Right atrium auricular region (tissue), 2 donors: ENCODE results near the gene RPRD2. TPM values are rescaled to one million over a fixed set of nuclear protein-coding genes. Genes with fewer than 3 reads are reported as not detected.
"Not testable (repeated sequence)": the region's sequence is repeated elsewhere in the genome, so short reads cannot be mapped to it uniquely, and the experiment has no call there.

Source experiments
- DNase-seq: peaks from one replicate; pipeline ENCODE4 v3.0.0-alpha.2; 2019; ENCODE audit warnings: low spot score
- H3K27ac ChIP-seq, 2 donors: fragments of 200-600 bp; sonication (generic); 1 replicate in 1 of 2; 2 replicates in 1 of 2; pipeline ENCODE4 v1.5.1; 2016 to 2019
- H3K27me3 ChIP-seq, 2 donors: fragments of 200-600 bp; sonication (generic); one replicate each; pipeline versions ENCODE4 v1.5.1 to v1.6.0; 2017 to 2019
- H3K36me3 ChIP-seq: fragments of 200-600 bp; sonication (generic); one replicate; pipeline ENCODE4 v1.5.1; 2016
- H3K4me1 ChIP-seq, 2 donors: fragments of 200-600 bp; sonication (generic); one replicate each; pipeline versions ENCODE4 v1.5.1 to v1.6.0; 2017 to 2019
- H3K4me3 ChIP-seq, 2 donors: fragments of 200-600 bp; sonication (generic); 1 replicate in 1 of 2; 2 replicates in 1 of 2; pipeline ENCODE4 v1.5.1; 2017 to 2019; ENCODE audit warnings: mild to moderate bottlenecking in 1 of 2, moderate library complexity in 1 of 2
- H3K9me3 ChIP-seq, 2 donors: fragments of 200-600 bp; sonication (generic); one replicate each; pipeline ENCODE4 v1.5.1; 2019
- CTCF ChIP-seq, 2 donors: fragments of 200-600 bp; sonication (generic); IDR thresholded peaks; one replicate each; pipeline ENCODE4 v1.5.1; 2019; ENCODE audit warnings: antibody characterized with exemption in 2 of 2
- total RNA-seq, 2 donors: library from RNA; depleted of rRNA; stranded (reverse); fragments of >200 nt; gene quantifications; one replicate each; pipeline ENCODE4 v1.1.0, GENCODE V29; 2016

RPRD2 gene
- total RNA-seq: 10 to 100 TPM; 18.5 to 24.0 TPM

DNA sequence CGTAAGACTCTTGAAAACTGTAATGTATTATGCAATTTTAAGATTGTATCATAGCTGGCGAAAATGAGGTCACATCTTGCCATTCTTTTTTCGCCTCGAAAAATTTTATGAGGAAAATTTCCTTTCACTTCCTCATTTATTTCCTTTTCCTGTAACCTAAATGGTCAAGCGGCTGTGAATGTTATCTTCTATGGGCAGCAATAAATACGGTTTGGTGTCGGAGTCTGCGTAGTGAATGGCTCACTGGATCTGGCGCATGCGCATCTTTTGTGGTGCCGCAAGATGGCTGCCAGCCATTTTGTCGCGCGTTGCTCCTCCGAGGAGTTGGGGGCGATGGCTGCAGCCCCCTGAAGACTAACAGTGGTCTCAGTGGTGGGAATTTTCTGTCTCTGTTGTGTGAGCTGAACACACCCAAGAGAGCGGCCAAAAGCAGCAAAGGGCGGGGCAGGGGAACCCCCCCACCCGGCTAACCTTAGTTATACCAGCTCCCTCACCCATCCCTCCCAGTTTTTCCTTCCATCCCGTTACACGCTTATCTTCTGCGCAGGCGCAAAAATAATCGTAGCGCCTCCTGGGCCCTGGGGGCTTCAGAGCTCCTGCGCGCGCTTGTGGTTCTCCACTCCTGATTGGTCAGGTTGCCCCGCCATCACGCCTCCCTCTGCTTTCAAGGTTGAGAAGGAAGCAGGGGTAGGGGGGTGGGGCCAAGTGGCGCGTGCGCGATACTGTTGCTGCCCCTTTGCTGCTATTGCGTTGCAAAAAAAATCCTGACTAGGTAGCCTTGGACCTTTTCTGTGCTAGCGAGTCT is at the start of gene RPRD2:
RPRD2 (plus strand) TSS at position 722 of the 805 bp plus-strand sequence. CDS start 568 bp downstream, outside the sequence.
- Histone ChIP-seq H3K4me1 (peaks cover 0 to 10% of the 10 kb centered on the region in 2 donors), H3K36me3 (no peaks in the 10 kb centered on the region), H3K27me3 (no peaks in the 10 kb centered on the region), H3K9me3 (no peaks in the 10 kb centered on the region), H3K27ac (peak within 1 kb of the TSS; percentile 97 to 99), H3K4me3 (peak within 1 kb of the TSS; percentile 66 to 78)
- no peak for TF ChIP-seq CTCF (IDR thresholded peaks at IDR 0.05)
- peak; percentile 100 for DNase-seq

DNA sequence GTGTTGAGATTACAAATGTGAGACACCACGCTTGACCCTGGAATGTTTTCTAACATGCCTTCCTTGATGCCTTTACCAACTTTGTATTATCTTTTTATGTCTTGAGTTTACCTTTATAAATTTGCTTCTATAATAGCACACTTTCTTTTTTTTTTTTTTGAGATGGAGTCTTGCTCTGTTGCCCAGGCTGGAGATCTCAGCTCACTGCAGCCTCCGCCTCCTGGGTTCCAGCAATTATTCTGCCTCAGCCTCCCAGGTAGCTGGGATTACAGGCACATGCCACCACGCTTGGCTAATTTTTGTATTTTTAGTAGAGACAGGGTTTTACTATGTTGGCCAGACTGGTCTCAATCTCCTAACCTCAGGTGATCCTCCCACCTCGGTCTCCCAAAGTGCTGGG is 49.3 kb upstream of the RPRD2 start:
- not testable (repeated sequence) for H3K9me3 ChIP-seq, H3K36me3 ChIP-seq, H3K4me1 ChIP-seq, H3K27ac ChIP-seq, H3K27me3 ChIP-seq, H3K4me3 ChIP-seq, DNase-seq

DNA sequence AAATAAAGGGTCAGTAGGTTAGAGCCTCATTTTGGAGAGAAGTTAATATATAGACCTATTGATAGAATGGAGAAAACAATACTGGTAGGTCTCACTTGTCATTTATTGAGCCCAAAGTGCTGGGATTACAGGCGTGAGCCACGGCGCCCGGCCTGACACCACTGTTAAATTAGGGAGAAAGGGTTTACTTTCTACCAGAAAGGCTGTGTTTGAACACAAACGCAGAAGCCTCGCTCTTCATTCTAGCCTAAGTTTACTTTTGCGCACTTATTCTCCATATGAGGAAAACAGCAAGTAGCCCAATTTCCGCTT is 43.3 kb upstream of the RPRD2 start:
- Histone ChIP-seq H3K4me3 (peak overlapping the region; percentile 69 to 82), H3K27me3 (no peaks in the 10 kb centered on the region), H3K27ac (peak overlapping the region; percentile 81 to 88), H3K4me1 (peaks cover 0 to 11% of the 10 kb centered on the region in 2 donors), H3K36me3 (peaks cover 8% of the 10 kb centered on the region), H3K9me3 (no peaks in the 10 kb centered on the region)
- TF ChIP-seq CTCF (IDR thresholded peaks at IDR 0.05): no peak
- no peak for DNase-seq

GRCh38 chr1:150321826-150322166 is 42.2 kb upstream of the RPRD2 start:
- no peaks in the 10 kb centered on the region for H3K9me3 ChIP-seq
- peak overlapping the region; percentile 81 to 88 for H3K27ac ChIP-seq
- H3K4me3 ChIP-seq: peak overlapping the region; percentile 69 to 82

GRCh38 chr1:150322310-150322709 is 41.6 kb upstream of the RPRD2 start:
- Histone ChIP-seq H3K27ac (no peak overlapping the region), H3K27me3 (no peaks in the 10 kb centered on the region), H3K4me1 (peaks cover 0 to 11% of the 10 kb centered on the region in 2 donors), H3K4me3 (peak overlapping the region; percentile 69 to 82), H3K36me3 (peaks cover 25% of the 10 kb centered on the region), H3K9me3 (no peaks in the 10 kb centered on the region)
- TF ChIP-seq CTCF (IDR thresholded peaks at IDR 0.05): no peak
- no peak for DNase-seq

More at GRCh38 chr1:150321826-150322166, 42.2 kb upstream of the RPRD2 start:
- Histone ChIP-seq H3K36me3 (peaks cover 20% of the 10 kb centered on the region), H3K4me1 (peaks cover 0 to 11% of the 10 kb centered on the region in 2 donors), H3K27me3 (no peaks in the 10 kb centered on the region)
- no peak for DNase-seq
- TF ChIP-seq CTCF (IDR thresholded peaks at IDR 0.05): no peak

GRCh38 chr1:150332651-150333290 is 31.2 kb upstream of the RPRD2 start:
- Histone ChIP-seq H3K27ac (no peak overlapping the region), H3K4me3 (no peak overlapping the region), H3K36me3 (peaks cover 88% of the 10 kb centered on the region), H3K4me1 (no peaks in the 10 kb centered on the region), H3K9me3 (no peaks in the 10 kb centered on the region), H3K27me3 (no peaks in the 10 kb centered on the region)
- DNase-seq: no peak
- TF ChIP-seq CTCF (IDR thresholded peaks at IDR 0.05): no peak
